Measurements from ENCODE around the gene RAD51D. TPM values are rescaled to one million over a fixed set of nuclear protein-coding genes. Genes with fewer than 3 reads are reported as not detected.

The RAD51D gene
- total RNA-seq, 1 donor from 2014 or later: 12.4 TPM

DNA sequence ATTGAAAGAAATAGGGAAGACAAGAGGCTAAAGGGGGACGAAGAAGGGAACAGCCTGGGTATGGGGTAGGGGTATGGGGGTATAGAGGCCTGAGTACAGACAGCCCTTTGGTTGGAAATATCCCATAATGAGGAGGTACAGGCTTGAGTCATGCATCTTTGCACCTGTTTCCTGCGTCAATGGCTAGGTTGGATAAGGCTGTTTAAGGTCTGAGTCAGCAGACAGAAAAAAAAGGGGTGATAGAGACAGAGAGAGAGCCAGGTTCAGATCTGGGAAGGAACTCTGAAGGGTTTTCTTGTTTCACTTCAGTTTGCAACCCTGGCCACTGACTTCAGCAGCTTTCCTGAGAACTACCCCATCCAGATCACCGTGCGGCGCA is 10.3 kb upstream of the RAD51D start:
- Mint-ChIP-seq H3K9me3 (no peaks in the 10 kb centered on the region), H3K4me3 (no peak overlapping the region), H3K36me3 (peaks cover 8% of the 10 kb centered on the region), H3K4me1 (ENCODE audit: unreplicated experiment) (no peaks in the 10 kb centered on the region), H3K27ac (no peak overlapping the region), H3K27me3 (no peaks in the 10 kb centered on the region)
- DNase-seq (ENCODE audit: extremely low spot score, unreplicated experiment): no peak
- TF ChIP-seq CTCF (conservative IDR thresholded peaks at IDR 0.05): no peak

GRCh38 chr17:35129154-35129972 is 9.7 kb upstream of the RAD51D start:
- Mint-ChIP-seq H3K27ac (no peak overlapping the region), H3K9me3 (no peaks in the 10 kb centered on the region), H3K36me3 (peaks cover 8% of the 10 kb centered on the region), H3K4me1 (ENCODE audit: unreplicated experiment) (no peaks in the 10 kb centered on the region), H3K4me3 (no peak overlapping the region), H3K27me3 (no peaks in the 10 kb centered on the region)
- DNase-seq (ENCODE audit: extremely low spot score, unreplicated experiment): no peak
- TF ChIP-seq CTCF (conservative IDR thresholded peaks at IDR 0.05): no peak

GRCh38 chr17:35127751-35128514 is 8.3 kb upstream of the RAD51D start:
- TF ChIP-seq CTCF (conservative IDR thresholded peaks at IDR 0.05): no peak
- no peak overlapping the region for H3K27ac Mint-ChIP-seq
- DNase-seq (ENCODE audit: extremely low spot score, unreplicated experiment): no peak
- no peaks in the 10 kb centered on the region for H3K4me1 Mint-ChIP-seq (ENCODE audit: unreplicated experiment)
- no peaks in the 10 kb centered on the region for H3K36me3 Mint-ChIP-seq
- no peak overlapping the region for H3K4me3 Mint-ChIP-seq
- H3K9me3 Mint-ChIP-seq: no peaks in the 10 kb centered on the region
- H3K27me3 Mint-ChIP-seq: no peaks in the 10 kb centered on the region

DNA sequence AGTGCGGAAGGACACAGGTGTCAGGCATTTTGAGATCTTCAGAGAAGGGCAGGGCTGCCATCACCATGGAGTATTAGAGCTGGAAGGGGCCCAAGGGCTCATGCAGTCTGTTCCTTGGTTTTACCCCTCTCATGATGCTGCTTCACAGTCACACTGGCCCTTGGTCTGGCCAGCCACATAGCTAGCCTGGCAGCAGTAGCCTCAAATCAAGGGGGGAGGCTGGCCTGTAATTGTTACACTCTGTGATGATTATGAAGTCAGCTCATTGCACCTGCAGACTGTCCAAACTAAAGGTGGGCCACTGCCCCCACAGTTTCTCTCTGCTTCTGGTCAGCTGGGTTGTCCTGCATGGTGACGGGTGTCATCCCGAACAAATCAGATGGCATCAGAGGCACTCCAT is 1.7 kb upstream of the RAD51D start, which contains the start of gene FNDC8:
Gene FNDC8, plus strand, starts transcription at position 301 of the 400 bp plus-strand sequence. Its CDS starts 79 bp downstream, at position 380.
- H3K27me3 Mint-ChIP-seq: peaks cover 16% of the 10 kb centered on the region
- DNase-seq (ENCODE audit: extremely low spot score, unreplicated experiment): no peak
- H3K4me3 Mint-ChIP-seq: peak within 1 kb of the TSS; percentile 60
- no peak for TF ChIP-seq CTCF (conservative IDR thresholded peaks at IDR 0.05)
- H3K36me3 Mint-ChIP-seq: no peaks in the 10 kb centered on the region
- no peaks in the 10 kb centered on the region for H3K9me3 Mint-ChIP-seq
- no peak within 1 kb of the TSS for H3K27ac Mint-ChIP-seq
- peaks cover 17% of the 10 kb centered on the region for H3K4me1 Mint-ChIP-seq (ENCODE audit: unreplicated experiment)

DNA sequence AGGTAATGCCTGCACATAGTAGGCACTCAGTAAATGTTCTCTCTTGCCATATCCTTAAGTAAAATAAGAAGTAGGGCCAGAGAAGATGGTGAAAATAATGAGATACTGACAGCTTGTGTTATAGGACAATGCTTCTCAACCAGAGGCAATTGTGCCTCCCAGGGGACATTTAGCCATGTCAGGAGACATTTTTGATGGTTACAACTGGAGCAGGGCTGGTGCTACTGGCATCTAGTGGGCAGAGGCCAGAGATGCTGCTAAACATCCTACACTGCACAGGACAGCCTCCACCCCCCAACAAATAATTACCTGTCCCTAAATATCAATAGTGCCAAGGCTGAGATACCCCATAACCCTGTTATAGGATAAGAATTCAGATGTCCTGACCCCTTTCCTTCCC is 1.7 kb downstream of the RAD51D start:
- no peak overlapping the region for H3K27ac Mint-ChIP-seq
- H3K4me1 Mint-ChIP-seq (ENCODE audit: unreplicated experiment): peaks cover 21% of the 10 kb centered on the region
- H3K4me3 Mint-ChIP-seq: peak overlapping the region; percentile 66
- no peak for DNase-seq (ENCODE audit: extremely low spot score, unreplicated experiment)
- no peaks in the 10 kb centered on the region for H3K9me3 Mint-ChIP-seq
- peaks cover 7% of the 10 kb centered on the region for H3K36me3 Mint-ChIP-seq
- peaks cover 16% of the 10 kb centered on the region for H3K27me3 Mint-ChIP-seq
- no peak for TF ChIP-seq CTCF (conservative IDR thresholded peaks at IDR 0.05)

Data from type B pancreatic cell (in vitro differentiated cells).